GM06990 (cell line): ENCODE measurements around the gene ANO1.

Experiments
- DNase-seq: peaks from one replicate; pipeline ENCODE4 v3.0.0-alpha.2; 2011; ENCODE audit not compliant: insufficient read length; ENCODE audit errors: extremely low read depth
- H3K27me3 ChIP-seq: replicated peaks from 2 replicates; pipeline ENCODE4 v1.6.0; 2011; ENCODE audit warnings: low read length; ENCODE audit not compliant: control insufficient read depth, insufficient read depth
- H3K36me3 ChIP-seq: 2 replicates; pipeline ENCODE4 v1.5.1; 2011; ENCODE audit warnings: low read length; ENCODE audit not compliant: control insufficient read depth, insufficient read depth
- H3K4me3 ChIP-seq: replicated peaks from 2 replicates; pipeline ENCODE4 v1.5.1; 2011; ENCODE audit warnings: low read depth, mild to moderate bottlenecking, control low read depth, low read length
- CTCF ChIP-seq: IDR thresholded peaks from 2 replicates; pipeline ENCODE4 v1.5.1; 2011; ENCODE audit warnings: low read length, control low read depth, mild to moderate bottlenecking, inconsistent platforms; ENCODE audit not compliant: insufficient read depth, poor library complexity, severe bottlenecking

ANO1 gene

GRCh38 chr11:70103256-70103975 is 25.3 kb downstream of the ANO1 start:
- no peak for TF ChIP-seq CTCF
- no peaks in the 10 kb centered on the region; the same call in none of the 2 replicates for H3K27me3 ChIP-seq
- no peak for DNase-seq
- no peak overlapping the region for H3K4me3 ChIP-seq
- no peaks in the 10 kb centered on the region for H3K36me3 ChIP-seq

- Histone ChIP-seq H3K4me3 (no peak overlapping the region), H3K27me3 (no peaks in the 10 kb centered on the region; the same call in none of the 2 replicates), H3K36me3 (no peaks in the 10 kb centered on the region)
- TF ChIP-seq CTCF = no peak
- no peak for DNase-seq
These were observed 26.3 kb downstream of the ANO1 start for GRCh38 chr11:70104419-70104818.

- no peak overlapping the region for H3K4me3 ChIP-seq
- no peak for DNase-seq
- TF ChIP-seq CTCF = no peak
- no peaks in the 10 kb centered on the region for H3K36me3 ChIP-seq
- H3K27me3 ChIP-seq = no peaks in the 10 kb centered on the region; the same call in none of the 2 replicates
These were observed 26.8 kb downstream of the ANO1 start for GRCh38 chr11:70104961-70105360.

GRCh38 chr11:70105369-70105754 is 27.2 kb downstream of the ANO1 start:
- TF ChIP-seq CTCF = no peak
- H3K4me3 ChIP-seq = no peak overlapping the region
- H3K27me3 ChIP-seq = no peaks in the 10 kb centered on the region; the same call in none of the 2 replicates
- H3K36me3 ChIP-seq = no peaks in the 10 kb centered on the region
- no peak for DNase-seq

GRCh38 chr11:70105755-70106571 is 27.8 kb downstream of the ANO1 start:
- no peak for TF ChIP-seq CTCF
- H3K36me3 ChIP-seq = no peaks in the 10 kb centered on the region
- H3K4me3 ChIP-seq = no peak overlapping the region
- no peaks in the 10 kb centered on the region; the same call in none of the 2 replicates for H3K27me3 ChIP-seq
- no peak for DNase-seq
